Dermis blood vessel endothelial cell (primary cell): ENCODE measurements around the gene CCNL2. TPM values are rescaled to one million over a fixed set of nuclear protein-coding genes. Genes with fewer than 3 reads are reported as not detected.
A peak's percentile ranks its signal among the peaks of the same experiment; 100 is the strongest.
"Not testable (repeated sequence)": the region's sequence is repeated elsewhere in the genome, so short reads cannot be mapped to it uniquely, and the experiment has no call there.

Source experiments
- DNase-seq: peaks from one replicate; pipeline ENCODE4 v3.0.0; 2010
- total RNA-seq: library from RNA; depleted of rRNA; stranded (reverse); fragments of >200 nt; gene quantifications from 2 replicates; pipeline ENCODE4 v1.2.3, GENCODE V29; 2014

The CCNL2 gene
- total RNA-seq, 1 donor from 2014 or later, result 183 TPM

DNA sequence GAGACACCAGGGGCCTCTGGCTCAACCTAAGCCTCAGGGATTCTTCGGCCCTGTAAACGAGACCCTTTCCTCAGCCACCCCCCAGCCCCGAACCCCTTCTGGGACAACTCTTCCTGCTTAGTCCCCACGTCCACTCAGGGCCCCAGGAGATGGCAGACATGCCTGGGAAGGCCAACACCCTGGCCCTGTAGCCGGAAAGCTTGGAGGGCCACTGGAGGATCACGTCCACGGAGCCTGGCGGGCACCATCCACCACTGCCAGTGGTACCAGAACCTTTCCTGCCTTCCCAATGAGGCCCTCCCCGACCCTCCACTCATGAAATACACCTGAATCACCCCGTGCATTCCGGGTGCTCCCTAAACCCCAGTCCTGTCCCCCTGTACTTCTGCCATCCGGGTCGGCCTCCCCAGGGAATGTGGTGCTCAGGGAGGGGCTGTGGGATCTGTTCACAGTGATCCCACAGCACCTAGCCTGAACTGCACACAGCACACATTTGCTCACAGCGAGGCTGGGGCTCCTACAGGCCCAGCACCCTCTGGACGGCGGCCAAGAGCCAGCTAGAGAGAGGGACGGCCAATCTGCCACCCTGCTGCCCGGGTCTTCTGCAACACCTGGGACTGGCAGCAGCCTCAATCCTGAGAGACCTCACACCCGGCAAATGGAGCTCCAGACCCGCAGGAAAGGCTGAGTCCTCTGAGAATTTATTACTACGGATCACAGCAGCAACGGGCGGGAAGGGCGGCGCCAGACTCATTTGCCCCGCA, 25.9 kb downstream of the CCNL2 start:
- DNase-seq, result no peak

DNA sequence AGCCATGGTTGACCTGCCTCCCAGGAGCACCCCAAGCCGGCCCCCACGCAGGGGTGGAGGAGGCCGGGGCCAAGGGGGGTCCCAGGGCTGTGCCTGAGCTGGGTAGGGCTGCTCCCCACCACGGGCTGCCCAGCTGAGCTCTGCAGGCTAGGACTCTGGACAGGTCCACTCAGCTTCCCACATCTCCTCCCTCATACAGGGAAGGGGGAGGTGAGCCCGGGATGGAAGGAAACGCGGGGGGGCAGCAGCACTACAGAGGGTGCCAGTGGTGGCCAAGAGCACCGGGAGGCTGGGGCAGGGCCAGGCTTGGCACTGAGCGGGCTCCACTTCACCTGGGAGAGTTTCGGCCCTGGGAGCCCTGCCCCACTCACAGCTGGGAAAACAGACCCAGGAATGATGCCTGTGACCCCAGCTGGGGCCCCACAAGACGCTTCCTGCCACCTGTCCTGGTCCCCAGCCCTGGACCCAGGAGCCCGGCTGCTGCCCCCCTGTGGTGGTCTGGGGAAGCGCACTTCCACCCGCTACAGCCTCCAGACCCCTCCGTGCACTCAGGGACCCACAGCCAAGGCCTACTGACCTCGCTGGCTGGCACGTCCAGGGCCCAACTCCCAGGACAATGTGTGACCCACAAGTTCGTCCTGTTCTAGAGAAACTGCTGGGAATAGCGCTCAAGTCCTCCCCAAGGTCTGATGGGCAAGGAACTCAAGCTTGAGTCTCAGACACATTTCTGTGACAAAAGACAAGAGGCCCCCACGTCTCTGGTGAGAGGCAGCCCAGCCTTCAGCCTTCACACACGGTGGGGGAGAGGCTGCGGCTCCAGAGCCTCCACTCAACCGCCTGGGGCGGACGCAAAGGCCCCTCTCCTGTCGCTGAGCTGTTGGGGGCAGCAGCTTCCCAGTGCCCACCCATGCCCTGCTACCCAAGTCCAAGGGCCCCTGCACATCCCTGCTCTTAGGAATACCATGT, 27.1 kb downstream of the CCNL2 start:
- DNase-seq, result peak; percentile 77

DNA sequence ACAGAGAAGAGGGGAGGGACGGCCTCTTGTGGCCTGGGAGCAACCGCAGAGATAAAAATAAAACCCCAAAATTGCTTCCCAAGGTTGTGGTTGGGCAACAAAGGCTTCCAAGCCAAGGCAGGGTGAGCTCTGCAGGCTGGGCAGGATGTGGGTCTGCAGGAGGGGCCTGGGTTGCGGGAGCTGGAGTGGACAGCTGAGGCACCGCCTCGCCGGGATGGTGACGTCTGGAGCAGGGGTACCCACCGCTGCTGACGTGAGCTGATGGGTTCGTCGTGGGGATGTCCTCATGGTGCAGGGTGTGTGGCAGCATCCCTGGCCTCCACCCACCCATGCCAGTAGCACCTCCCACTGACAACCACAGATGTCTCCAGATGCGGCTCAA, 27.8 kb downstream of the CCNL2 start:
- DNase-seq, result no peak

DNA sequence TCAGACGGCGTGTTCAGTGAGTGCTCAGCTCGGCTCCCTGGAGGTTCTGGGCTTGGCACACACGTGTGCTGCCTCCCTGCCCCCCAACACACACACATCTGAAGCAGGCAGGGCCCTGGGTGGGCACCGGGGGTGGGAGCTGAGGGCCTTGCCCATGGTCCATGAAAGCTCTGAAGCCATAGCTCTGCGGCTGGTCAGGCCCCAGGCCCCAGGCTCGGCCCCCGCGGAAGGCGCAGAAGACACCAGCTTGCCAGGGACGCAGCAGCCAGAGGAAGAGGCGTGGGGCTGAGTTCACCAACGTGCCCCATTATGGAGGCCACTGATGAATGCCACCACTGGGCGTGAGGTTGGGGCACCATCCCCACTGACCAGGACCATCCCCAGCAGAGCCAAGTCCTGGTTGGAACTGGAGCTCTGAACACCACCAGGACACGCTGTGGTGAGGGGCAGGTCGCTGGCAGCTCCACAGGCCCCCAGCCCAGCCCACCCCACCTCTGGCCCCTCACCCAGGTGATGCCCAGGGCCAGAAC, 28.3 kb downstream of the CCNL2 start:
- DNase-seq, result no peak

DNA sequence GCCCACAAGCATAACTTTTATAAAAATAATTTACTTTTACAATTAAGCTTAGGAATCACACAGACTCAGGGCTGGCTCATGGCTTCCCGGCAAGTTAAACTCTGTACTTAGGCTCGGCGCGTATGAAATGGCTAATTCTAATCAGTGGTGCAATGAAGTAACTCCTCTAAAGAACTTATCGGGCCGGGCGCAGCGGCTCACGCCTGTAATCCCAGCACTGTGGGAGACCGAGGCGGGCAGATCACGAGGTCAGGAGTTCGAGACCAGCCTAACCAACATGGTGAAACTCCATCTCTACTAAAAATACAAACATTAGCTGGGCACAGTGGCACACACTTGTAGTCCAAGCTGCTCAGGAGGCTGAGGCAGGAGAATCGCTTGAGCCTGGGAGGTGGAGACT, 29.0 kb downstream of the CCNL2 start:
- not testable (repeated sequence) for DNase-seq

DNA sequence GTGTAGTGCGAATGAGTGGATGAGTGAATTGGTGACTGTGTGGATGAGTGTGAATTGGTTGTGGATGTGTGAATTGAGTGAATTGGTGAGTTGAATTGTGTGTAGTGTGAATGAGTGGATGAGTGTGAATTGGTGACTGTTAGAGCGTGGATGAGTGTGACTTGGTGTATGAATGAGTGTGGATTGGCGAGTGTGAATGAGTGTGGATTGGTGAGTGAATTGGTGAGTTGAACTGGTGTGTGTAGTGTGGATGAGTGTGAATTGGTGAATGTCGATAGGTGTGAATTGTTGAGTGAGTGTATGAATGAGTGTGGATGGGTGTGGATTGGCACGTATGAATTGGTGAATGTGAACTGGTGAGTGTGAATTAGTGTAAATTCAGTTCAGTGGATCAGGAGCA, 31.8 kb downstream of the CCNL2 start:
- no peak for DNase-seq

DNA sequence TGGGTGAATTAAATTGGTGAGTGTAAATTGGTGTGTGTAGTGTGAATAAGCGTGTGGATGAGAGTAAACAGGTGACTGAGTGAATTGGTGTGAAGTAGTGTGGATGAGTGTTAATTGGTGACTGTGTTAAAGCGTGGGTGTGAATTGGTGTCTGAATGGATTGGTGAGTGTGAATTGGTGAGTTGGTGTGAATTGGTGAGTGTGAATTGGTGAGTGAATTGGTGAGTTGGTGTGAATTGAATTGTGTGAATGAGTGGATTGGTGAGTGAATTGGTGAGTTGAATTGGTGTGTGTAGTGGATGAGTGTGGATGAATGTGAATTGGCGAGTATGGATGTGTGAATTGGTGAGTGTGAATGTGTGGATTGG, 32.5 kb downstream of the CCNL2 start:
- no peak for DNase-seq

DNA sequence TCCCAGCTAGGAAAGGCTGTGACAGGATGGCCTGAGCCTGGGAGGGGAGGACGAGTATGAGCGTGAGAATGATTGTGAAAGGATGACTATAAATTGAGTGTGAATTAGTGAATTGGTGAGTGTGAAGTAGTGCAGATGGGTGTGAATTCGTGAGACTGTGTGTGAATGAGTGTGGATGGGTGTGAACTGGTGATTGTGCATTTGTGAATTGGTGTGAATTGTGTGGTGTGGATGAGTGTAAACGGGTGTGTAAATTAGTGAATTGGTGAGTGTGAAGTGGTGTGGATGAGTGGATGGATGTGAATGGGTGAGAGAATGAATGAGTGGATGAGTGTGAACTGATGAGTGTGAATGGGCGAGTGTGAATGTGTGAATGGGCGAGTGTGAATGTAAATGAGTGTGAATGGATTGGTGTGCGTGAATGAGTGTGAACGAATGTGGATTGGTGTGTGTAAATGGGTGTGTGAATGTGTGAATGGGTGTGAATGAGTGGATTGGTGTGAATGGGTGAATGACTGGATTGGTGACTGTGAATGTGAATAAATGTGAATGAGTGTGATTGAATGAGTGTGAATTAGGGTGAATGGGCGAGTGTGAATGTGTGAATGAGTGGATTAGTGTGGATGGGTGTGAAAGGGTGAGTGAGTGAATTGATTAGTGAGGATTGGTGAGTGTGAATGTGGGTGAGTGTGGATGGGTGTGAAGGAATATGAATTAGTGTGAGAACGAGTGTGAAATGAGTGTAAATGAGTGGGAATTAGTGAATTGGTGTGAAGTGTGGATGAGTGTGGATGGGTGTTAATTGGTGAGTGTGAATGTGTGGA, 33.0 kb downstream of the CCNL2 start:
- no peak for DNase-seq

DNA sequence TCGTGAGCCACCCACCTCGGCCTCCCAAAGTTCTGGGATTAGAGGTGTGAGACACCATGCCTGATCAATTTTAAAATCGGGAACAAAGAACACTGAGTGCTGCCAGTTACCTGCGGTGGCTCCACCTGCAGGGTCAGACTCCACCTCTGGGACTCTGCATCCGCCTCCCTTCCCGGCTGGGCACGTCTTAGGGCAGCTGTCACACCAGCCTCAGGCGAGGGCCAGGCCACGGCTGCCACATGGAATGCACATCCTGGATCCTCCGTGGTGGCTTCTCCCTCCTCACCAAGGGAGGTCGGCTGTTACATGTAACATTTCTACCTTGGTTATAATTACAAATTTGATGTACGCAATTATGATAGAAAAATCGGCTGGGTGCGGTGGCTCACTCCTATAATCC, 34.9 kb downstream of the CCNL2 start:
- DNase-seq, result no peak

DNA sequence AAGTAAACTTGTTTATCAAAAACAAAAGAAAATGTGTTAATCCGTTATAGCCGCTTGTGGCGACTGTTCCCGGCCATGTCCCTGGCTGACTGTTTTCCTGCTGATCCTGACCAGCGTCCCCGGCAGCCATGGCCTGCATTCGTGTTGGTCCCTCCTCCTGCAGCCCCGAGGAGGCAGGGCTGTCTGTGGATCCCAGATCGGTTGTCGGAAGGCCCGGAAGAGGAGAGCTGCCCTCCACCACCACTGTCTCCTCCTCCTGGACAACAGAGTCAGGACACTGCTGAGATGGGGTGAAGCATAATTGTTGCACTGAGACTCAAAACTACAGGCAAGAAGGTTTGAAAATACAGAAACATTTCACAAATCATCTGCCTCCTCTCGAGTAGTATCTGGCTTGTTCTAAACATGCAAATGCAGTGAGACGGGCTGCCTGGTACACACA, 37.1 kb downstream of the CCNL2 start:
- peak; percentile 32 for DNase-seq

DNA sequence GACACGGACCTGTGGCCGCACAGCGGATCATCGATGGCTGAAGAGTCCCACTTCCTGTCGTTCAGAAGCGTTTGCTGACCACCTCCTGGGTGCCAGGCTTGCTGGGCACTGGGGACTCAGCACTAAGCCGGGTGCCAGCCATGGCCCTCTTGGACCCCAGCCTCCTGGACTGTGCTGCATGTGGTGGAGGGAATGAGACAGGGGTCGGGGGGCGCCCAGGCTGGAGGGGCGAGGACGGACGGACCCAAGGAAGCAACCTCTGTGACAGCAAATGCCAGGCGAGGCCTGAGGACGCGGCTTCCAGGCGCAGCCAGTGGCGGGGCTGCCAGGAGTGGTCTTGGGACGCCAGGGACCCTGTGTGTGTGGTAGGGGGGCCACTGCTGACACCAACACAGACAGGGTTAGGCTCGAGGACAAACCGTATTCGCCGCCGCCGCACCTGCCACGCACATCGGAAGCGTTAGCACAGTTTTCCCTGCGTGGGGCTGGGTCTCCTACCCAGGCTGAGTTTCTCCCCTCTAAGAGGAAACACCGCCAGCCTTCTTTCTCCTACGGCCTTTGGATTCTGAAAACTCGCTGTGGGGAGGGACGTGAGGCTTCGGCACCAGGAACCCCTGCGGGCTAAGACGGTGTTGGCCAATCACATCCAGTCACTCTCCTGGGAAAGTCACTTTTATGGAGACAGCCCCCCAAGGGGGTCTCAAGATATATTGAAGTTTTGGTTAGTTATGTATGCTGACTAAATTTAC, 37.7 kb downstream of the CCNL2 start:
- no peak for DNase-seq

DNA sequence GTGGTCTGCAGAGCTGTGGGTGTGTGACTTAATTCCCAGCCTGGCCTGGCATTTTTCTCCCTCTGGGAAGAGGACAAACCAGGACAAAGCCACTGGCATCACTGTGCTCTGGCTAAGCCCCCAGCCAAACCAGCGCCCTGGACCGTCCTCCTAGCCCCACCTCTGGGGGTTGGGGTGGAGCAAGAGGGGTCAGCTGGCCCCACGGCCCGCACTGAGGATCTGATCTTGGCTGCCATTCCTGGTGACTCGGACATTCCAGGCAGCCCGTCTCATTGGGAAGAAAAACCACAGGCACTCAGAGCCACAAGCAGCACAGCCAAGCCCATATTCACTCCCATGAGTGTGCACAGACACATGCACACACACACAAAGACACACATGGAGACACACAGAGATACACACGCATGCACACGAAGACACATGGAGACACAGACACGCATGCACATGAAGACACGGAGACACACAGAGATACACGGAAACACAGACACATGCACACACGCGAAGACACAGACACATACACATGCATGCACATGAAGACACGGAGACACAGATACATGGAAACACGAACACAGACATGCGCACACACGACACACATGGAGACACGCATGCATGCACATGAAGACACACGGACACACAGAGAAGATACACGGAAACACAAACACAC, 38.5 kb downstream of the CCNL2 start:
- no peak for DNase-seq

DNA sequence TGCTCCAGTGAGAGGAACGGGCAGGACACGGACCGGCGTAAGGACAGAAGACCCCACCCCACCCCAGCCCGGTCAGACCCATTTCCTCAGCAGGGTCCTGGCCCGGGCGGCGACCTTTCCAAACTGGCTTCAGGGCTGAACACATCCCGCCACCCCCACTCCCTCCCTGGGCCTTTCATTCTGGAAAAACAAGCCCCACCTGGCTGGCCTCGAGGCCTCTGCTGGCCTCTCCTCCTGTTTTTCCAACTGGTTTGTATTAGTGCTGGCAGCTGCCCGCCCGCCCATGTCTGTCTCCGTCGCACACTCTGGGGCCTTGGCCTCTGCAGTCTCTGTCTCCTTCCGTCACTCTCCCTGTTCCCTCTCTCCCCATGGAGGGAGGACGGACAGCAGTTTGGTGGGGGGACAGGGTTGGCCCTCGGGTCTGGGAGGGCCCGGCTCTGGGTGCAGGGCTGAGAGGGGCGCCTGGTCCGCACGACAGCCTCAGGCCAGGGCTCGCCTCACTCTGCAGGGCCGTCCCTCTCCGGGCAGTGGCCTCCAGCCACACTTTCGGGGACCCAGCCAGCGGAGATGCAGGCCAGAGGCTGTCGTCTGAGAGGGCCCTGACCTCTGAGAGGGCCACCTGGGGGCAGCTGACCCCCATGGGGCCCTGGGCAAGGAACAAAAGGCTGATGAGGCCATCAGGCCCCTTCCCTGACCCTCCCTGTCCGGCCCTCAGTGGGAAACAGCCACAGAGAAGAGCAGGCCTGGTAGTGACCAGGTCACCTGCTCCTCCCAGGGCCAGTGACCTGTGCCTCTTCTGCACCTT, 39.3 kb downstream of the CCNL2 start:
- DNase-seq, result no peak

DNA sequence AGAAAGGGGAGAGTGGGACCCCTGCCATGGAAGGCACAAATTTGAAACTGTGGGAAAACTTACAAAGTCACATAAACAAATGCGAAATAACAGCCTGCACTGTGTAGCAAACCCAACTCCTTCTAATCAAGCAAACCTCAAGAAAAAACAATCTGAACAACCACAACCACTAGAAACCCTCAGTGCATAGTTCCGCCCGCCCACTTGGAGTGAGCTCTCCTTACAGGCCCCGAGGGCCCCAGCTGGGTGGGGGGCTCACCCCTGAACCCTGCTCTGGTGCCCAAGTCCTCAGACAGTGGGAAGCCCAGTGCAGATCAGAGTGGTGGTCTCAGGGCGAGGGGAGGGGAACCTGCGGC, 39.8 kb downstream of the CCNL2 start:
- DNase-seq, result no peak

DNA sequence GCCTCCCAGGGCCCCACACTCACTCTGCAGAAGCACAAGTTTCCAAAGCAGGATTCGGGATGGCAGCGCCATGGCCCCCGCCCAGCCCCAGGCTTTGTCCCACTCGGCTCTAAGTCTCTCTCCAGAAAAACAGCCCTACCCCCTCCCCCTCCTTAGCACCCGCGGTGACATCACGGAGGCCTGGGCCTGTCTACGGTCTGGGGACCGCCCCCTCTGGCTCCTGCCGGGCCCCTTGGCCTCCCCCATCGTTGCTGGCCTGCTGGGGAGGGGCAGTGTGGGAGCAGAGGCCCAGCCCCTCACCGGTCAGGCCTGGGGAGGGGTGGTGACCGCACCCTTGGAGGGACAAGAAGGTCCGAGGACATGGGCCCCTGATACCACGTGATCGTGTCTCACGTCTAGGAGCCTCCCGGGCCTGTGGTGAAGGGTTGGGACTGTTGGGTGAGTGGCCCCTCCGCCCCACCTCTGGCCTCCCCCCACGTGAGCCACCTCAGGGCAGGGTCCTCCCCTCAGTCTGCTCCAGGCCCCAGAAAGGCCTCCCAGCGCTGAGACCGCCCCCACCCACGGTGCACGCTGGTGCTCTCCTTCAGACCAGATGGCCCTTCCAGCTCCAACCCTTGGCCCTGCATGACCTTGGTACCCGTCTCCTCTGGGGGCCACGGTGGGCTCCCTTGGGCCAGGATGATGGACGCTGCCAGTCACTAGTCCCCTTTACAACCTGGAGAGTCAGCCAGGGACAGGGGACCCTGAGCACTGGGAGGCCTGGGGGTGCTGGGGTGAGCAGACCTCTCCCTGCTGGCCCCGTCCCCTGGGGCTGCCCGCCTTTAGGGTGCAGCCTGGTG, 40.5 kb downstream of the CCNL2 start, which contains the start of gene MXRA8:
MXRA8 (minus strand) TSS at position 123 of the 839 bp plus-strand sequence; CDS start at position 72, 51 bp downstream.
- DNase-seq, result no peak

DNA sequence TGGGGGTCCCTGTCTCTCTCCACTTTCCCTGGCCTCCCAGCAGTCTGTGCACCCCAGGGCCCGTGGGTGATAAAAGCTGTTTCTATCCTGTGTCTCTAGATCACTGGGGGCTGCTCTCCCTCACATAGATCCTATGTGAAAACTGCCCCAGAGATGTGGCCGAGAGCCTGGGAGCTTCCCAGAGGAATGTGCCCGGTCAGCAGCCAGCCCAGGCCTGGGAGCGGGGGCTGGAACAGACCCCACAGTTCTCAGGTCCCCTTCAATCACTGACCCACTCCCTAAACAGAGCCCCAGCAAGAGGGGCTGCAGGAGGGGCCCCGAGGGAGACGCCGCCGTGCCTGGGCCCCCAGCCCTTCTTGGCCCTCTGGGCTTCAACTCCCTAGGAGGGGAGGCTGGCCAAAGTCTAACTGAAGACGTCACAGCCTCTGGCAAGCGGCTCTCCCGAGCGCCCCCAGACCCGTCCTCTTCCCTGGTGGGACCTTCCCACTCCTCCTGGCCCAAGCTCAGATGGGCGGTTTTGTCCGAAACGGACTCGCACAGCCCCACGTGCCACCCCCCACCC, 41.2 kb downstream of the CCNL2 start:
- DNase-seq, result no peak

DNA sequence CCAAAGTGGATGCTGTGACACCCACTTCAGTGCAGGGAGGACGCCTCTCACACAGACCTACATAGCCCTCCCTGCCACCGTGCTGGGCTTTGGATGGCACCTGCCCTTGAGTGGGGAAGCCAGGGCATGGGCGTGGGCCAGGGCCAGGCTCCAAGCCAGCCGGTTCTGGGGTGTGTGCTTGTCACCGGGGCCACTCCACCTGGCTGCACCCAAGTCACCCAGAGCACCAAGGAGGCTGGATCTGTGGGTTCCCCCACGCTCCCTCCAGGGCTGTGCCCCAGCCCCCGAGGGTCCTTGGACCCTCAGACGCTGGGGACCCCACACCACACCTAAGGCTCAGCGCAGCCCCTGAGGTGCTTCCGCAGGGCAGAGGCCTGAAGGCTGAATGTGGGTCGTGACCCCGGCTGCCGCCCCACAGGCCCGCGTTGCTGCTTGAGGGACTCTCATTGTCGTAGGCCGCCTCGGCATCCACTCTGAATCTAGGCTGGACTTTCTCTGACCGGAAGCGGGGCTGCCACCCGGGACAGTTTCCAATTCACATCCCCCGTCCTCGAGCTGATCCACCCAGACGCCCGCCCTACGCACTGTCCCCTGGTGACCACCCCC, 42.2 kb downstream of the CCNL2 start:
- no peak for DNase-seq

DNA sequence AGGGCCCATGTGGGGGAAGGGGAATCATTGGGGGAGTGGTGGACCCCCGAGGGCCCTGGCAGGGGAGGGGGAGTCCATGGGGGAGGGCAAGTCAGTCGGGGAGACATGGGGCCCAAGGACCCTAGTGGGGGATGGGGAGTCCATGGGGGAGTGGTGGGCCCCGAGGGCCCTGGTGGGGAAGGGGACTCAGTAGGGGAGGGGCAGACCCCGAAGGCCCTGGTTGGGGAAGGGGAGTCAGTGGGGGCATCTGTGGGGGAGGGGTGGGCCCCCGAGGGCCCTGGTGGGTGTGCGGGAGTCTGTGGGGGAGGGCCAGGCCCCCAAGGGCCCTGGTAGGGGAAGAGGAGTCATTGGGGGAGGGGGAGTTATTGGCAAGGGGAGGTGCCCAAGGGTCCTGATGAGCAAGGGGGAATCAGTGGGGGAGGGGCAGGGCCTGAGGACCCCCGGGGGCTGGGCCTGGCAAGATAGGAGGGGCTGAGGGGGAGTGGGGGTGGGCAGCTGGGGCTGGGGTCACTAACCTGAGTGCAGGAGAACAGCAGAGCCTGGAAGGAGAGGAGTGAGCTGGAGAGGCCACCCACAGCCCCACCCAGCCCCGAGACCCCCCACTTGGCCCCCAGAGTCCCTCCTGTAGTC, 42.9 kb downstream of the CCNL2 start:
- no peak for DNase-seq
